Activated naive CD4-positive, alpha-beta T cell treated with anti-CD3 and anti-CD28 coated beads, Interleukin-2, amount 50 U/mL, for 72 hours (primary cell): Measurements from ENCODE around the gene MRNIP. TPM values are rescaled to one million over a fixed set of nuclear protein-coding genes. Genes with fewer than 3 reads are reported as not detected.

ENCODE experiments used
- ATAC-seq, 2 donors: fragments of 150-1000 bp; cut with Tn5 transposase; 2 replicates each; pipeline ENCODE4 v1.10.0; 2021; ENCODE audit warnings: mild to moderate bottlenecking in 2 of 2, moderate library complexity in 2 of 2
- DNase-seq, 2 donors: peaks; one replicate each; pipeline ENCODE4 v3.0.0; 2021 to 2022; ENCODE audit warnings: low spot score in 2 of 2
- H3K27ac Mint-ChIP-seq, 2 donors: one replicate each; pipeline ENCODE4 v1.8.0; 2022; ENCODE audit warnings: mild to moderate bottlenecking in 2 of 2, mixed read lengths in 2 of 2
- H3K36me3 Mint-ChIP-seq, 2 donors: one replicate each; pipeline ENCODE4 v1.8.0; 2022; ENCODE audit warnings: mixed read lengths in 2 of 2
- H3K9me3 Mint-ChIP-seq, 2 donors: one replicate each; pipeline ENCODE4 v1.8.0; 2022; ENCODE audit warnings: mixed read lengths in 2 of 2
- total RNA-seq, 2 donors: library from RNA; stranded (reverse); gene quantifications; one replicate each; pipeline ENCODE4 v1.2.3, GENCODE V29; 2022

The MRNIP gene
- total RNA-seq, 2 donors from 2014 or later, result 15.0 to 25.1 TPM

GRCh38 chr5:179867079-179867465, 8.5 kb upstream of the MRNIP start:
- Mint-ChIP-seq H3K27ac (peak overlapping the region; percentile 6 to 84), H3K9me3 (no peaks in the 10 kb centered on the region), H3K36me3 (peaks cover 8 to 29% of the 10 kb centered on the region in 2 donors)
- DNase-seq, result no peak
- ATAC-seq, result no peak

DNA sequence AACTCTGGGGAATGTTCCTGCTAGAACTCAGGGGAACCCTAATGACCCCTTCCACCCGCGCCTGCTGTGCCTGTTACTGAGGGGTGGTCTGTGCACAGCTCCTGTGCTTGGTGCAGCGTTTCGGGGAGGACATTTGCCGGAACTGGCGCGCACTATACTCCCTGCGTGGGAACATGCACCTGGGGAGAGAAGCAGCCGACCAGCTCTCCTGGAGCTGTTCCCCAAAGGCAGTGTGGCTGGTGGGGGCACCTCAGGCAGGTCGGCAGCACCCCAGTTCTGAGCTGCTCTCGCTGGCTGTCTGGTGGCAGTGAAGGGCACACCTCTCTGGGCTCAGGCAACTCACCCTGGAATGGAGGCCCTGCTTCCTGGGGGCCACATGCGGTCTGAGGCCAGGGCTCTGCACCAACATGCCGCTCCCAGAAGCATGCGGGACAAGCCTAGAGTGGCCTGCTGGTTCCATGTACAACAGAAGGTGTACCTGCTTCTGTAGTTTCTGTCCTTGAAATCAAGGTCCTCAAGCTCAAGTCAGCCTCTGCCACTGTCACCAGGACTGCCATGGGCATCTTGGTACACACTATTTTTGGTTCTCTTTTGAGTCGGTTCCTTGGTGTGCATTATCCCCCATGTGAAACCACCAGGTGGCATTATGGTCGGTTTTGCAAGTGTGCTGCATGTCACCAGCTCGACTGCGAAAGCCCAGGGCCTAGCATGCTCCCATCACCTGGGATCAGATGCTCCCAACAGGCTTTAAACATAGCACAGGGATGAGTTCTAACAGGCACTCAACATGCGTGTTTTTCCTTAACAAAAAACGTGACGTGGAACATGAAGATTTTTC, 7.8 kb upstream of the MRNIP start:
- Mint-ChIP-seq H3K36me3 (peaks cover 8 to 29% of the 10 kb centered on the region in 2 donors), H3K27ac (peak overlapping the region; percentile 12 to 33), H3K9me3 (no peaks in the 10 kb centered on the region)
- DNase-seq (peak in 1 of 2 donors; percentile 38), ATAC-seq (peak; percentile 55 to 72)

DNA sequence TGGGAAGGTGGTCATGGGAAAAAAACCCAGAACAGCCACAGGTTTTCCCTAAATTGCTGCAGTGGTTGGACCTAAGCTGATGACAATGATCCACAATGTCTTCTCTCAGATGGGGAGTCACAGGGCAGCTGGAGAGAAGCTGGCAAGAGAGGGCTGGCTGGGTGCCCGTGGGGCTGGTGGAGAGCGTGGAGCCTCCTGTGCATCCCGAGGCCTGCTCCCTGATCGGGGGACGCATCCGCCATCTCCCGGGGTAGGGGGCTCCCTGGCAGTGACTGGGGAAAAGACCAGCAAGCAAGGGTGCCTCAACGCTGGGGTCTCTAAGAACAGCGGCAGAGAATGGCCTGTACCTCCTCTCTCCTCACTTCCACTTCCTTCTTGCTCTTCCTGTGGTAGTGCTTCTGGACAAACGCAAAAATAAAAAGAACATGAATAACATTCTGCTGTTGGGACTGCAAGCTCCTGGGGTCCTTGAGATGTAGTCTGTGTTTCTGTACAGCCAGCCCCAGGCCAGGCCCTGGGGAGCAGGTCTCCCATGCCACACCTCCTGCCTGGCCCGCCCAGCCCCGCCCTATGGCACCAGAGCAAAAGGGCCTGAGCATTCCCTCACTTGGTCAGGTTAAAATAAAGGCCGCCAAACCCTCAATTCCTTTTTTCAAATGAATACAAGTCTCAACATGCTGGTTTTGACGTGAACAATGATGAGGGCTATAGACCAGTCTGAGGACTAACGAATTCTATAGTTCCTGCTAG, 7.0 kb upstream of the MRNIP start:
- Mint-ChIP-seq H3K9me3 (no peaks in the 10 kb centered on the region), H3K27ac (peak overlapping the region in 1 of 2 donors; percentile 65), H3K36me3 (peaks cover 8 to 29% of the 10 kb centered on the region in 2 donors)
- ATAC-seq (no peak), DNase-seq (no peak)

GRCh38 chr5:179864686-179865085, 6.1 kb upstream of the MRNIP start:
- peaks cover 8 to 29% of the 10 kb centered on the region in 2 donors for H3K36me3 Mint-ChIP-seq
- no peak for ATAC-seq
- no peak overlapping the region for H3K27ac Mint-ChIP-seq
- no peak for DNase-seq
- no peaks in the 10 kb centered on the region for H3K9me3 Mint-ChIP-seq

DNA sequence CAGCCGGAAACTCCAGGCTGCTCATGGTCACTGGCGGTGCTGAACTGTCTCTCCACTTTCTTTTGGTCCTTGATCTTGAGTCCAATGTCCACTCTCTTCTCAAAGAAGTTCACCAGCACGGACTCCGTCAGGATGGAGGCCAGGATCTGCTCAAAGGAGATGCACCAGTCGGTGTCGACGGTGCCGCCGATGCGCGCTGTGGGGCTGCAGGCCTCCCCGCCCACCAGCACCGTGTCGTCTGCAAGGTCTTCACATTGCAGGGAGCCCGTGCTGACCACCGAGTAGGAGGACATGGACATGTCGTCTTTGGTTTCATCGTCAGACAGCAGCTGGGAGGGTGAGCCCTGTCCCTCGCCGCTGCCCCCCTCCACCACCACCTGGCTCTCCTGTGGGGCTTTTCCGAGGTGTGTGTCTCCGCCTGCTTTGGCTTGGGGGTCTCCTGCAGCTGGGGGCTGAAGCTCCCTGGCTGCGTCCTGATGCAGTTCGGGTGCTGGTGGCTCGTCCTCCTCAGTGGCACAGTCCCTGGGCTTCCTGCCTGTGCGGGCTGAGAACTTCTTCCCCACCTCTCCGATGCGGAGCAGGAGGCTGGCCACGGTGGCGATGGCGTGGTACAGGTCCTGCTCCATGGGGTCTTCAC, 5.0 kb upstream of the MRNIP start:
- Mint-ChIP-seq H3K9me3 (no peaks in the 10 kb centered on the region), H3K27ac (no peak overlapping the region), H3K36me3 (peaks cover 8 to 28% of the 10 kb centered on the region in 2 donors)
- ATAC-seq (no peak), DNase-seq (no peak)

DNA sequence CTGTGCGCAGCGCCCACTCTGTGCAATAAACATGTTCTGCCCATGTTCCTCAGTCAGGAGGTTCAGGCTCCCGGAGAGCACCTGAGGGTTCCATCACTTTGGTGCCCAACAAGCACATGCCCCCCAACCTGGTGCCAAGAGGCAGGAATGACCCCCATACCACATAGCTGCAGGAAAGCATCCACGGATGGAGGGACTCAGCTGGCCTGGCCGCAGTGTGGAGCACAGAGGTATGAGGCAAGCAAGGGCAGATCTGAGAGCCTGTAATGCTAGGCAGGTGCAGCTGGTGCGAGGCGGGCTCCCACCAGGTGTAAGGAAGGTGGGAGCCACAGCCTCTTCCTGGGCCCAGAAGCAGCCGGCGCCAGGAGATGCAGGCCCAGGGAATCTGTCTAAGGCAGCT, 4.3 kb upstream of the MRNIP start:
- DNase-seq (no peak), ATAC-seq (no peak)
- no peaks in the 10 kb centered on the region for H3K9me3 Mint-ChIP-seq
- peaks cover 8 to 23% of the 10 kb centered on the region in 2 donors for H3K36me3 Mint-ChIP-seq
- peak overlapping the region in 1 of 2 donors; percentile 57 for H3K27ac Mint-ChIP-seq

DNA sequence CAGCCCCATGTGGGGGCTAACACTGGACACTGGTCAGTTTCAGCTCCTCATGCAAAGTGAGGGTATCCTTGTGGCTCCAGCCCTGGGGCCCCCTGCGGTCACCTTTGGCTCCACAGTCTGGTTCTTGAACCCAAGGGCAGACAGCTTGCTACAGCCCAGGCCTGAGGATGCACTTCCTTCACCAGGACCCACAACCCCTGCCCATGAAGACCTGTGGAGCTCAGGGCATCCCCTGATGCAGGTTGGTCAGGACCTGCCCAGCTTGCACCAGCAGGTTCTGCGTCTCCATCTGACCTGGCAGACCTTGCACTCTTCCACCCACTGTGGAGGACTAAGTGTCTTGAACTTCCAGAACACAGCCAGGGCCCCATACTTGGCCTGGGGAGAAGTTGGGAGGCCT, 3.7 kb upstream of the MRNIP start:
- DNase-seq (no peak), ATAC-seq (no peak)
- H3K27ac Mint-ChIP-seq, result no peak overlapping the region
- H3K9me3 Mint-ChIP-seq, result no peaks in the 10 kb centered on the region
- H3K36me3 Mint-ChIP-seq, result peaks cover 8 to 23% of the 10 kb centered on the region in 2 donors

DNA sequence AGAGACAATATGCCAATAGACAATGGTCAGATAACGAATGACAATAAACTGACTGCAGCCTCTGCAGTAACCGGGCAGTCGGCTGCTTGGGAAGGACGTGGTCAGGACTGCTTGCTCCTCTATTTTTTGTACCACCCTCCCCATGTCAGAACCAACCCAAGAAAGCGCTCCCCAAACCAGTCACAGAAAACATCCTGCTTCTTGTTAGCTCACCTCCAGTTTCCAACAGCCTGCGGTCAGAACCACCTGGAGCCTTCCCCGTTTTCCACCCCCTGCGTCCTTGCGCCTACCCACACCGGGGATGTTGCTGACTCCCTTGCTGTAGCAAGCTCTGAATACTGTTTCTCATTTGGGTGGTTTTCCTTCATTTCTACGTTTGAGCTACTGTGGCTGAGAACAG, 1.7 kb upstream of the MRNIP start:
- DNase-seq (no peak), ATAC-seq (no peak)
- Mint-ChIP-seq H3K36me3 (peaks cover 8 to 22% of the 10 kb centered on the region in 2 donors), H3K27ac (no peak overlapping the region), H3K9me3 (no peaks in the 10 kb centered on the region)

- peak; percentile 56 to 67 for ATAC-seq
- Mint-ChIP-seq H3K27ac (peak overlapping the region; percentile 79 to 81), H3K36me3 (peaks cover 8 to 10% of the 10 kb centered on the region in 2 donors), H3K9me3 (no peaks in the 10 kb centered on the region)
- DNase-seq, result peak in 1 of 2 donors; percentile 60
Observed at GRCh38 chr5:179858241-179858585, 404 bp downstream of the MRNIP start.

DNA sequence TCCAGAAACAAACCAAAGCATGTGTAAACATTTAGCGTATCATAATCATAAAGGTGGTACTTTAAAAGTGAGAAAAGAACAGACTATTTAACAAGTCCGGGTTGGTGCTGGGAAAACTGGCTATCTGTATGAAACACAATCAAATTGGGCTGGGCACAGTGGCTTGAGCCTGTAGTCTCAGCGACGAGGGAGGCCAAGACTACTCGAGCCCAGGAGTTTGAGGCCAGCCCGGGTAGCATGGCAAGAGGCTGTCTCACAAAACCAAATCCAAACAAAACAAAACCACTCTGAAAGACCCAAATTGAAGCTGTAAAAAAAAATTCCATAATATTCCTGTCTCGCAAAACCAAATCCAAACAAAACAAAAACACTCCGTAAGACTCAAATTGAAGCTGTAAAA, 4.3 kb downstream of the MRNIP start:
- DNase-seq (no peak), ATAC-seq (no peak)
- no peak overlapping the region for H3K27ac Mint-ChIP-seq
- H3K9me3 Mint-ChIP-seq, result no peaks in the 10 kb centered on the region
- no peaks in the 10 kb centered on the region for H3K36me3 Mint-ChIP-seq

DNA sequence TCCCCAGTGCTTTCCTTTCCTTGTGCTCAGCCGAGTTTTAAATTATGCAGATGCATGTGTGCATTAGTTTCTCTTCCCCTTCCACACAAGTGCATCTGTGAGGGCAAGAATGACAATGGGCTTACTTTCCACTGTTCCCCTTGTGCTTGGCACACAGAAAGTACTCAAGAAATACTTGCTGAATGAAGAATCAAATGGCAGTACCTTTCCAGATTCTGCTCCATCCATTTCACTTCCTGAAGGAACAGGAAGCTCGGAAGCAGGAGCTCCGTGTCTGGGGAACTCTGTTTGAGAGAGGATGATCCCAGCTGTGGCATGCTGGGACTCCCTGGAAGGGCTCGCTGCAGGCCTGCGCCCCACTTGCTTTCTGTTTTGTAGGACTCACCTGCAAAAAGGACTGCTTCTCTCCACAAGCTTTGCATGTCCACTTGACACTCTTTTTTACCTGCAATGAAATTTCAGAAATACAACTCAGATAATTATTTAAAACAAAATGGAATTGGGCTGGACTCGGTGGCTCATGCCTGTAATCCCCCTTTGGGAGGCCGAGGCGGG, 5.5 kb downstream of the MRNIP start:
- Mint-ChIP-seq H3K9me3 (no peaks in the 10 kb centered on the region), H3K27ac (no peak overlapping the region), H3K36me3 (no peaks in the 10 kb centered on the region)
- DNase-seq (no peak), ATAC-seq (no peak)

DNA sequence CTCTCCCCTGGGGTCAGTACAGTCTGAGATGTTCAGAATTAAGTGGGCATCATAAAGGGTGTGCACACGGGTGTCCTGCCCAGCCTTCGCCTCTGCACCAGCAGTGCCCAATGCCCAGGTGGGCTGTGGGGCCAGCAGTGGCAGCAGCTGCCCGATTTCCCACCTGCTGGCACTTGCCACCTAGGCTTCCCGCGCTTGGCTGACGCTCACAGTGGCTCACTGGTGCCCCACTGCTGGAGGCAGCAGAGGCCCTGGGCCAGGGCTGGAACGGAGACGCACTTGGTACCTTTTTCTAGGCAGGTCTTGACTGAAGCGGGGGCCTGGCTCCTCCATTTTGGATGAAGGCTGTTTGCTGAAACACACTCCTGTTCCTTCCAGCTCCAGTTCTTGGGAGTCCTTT, 17.0 kb downstream of the MRNIP start:
- Mint-ChIP-seq H3K9me3 (peaks cover 0 to 5% of the 10 kb centered on the region in 2 donors), H3K27ac (peak overlapping the region in 1 of 2 donors; percentile 68), H3K36me3 (peaks cover 14 to 22% of the 10 kb centered on the region in 2 donors)
- ATAC-seq (no peak), DNase-seq (no peak)

- peaks cover 0 to 5% of the 10 kb centered on the region in 2 donors for H3K9me3 Mint-ChIP-seq
- peaks cover 22% of the 10 kb centered on the region in 2 donors for H3K36me3 Mint-ChIP-seq
- H3K27ac Mint-ChIP-seq, result peak overlapping the region in 1 of 2 donors; percentile 84
- no peak for ATAC-seq
- no peak for DNase-seq
Observed at GRCh38 chr5:179840766-179841165, 17.9 kb downstream of the MRNIP start.

DNA sequence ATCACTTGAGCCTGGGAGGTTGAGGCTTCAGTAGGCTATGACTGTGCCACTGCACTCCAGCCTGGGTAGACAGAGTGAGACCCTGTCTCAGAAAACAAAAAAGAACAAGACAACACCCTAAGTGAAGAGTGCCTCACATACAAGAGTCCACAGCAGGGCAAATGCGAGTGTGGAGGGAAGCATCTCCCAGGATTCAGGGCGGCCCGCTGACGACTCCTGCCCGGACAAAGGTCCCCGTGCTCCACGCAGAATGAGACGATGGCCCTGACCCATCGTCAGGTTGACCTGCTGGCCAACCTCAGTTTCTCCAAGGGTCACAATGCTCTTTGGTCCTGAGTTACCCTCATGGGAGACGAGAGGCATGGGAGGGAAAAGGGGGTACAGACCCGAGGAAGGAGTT, 18.3 kb downstream of the MRNIP start:
- peaks cover 22 to 25% of the 10 kb centered on the region in 2 donors for H3K36me3 Mint-ChIP-seq
- ATAC-seq, result no peak
- peak overlapping the region; percentile 65 to 84 for H3K27ac Mint-ChIP-seq

DNA sequence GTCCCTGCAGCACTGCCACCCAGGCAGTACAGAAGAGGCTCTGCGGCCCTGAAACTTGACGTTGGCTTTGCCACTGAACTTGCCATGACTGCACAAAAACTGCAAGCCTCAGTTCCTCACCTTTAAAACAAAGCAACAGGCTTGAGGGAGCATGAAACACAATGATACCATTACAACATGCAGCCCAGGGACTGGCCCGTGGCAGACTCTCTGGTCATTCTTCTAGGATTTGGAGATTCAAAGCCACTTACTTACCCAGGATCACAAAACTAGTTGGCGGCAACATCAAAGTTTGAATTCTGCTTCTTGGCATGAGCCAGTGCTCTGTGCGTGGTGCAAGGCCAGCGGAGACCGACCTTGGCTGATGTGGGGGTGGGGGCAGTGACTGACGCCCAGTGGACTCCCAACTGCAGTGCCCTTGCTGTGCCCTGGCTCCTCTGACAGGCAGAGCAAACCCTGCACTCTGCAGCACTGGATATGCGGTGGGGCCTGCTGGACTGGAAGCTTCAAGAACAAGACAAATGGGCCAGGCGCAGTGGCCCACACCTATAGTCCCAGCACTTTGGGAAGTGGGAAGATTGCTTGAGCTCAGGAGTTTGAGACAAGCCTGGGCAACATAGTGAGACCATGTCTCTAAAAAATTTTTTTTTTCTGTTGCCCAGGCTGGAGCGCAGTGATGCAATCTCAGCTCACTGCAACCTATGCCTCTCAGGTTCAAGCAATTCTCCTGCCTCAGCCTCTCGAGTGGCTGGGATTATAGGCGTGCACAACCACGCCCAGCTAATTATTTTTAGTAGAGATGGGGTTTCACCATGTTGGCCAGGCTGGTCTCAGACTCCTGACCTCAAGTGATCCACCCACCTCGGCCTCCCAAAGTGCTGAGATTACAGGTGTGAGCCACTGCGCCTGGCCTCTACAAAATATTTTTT, 19.0 kb downstream of the MRNIP start:
- DNase-seq (no peak), ATAC-seq (no peak)
- Mint-ChIP-seq H3K9me3 (no peaks in the 10 kb centered on the region), H3K36me3 (peaks cover 16 to 21% of the 10 kb centered on the region in 2 donors), H3K27ac (peak overlapping the region; percentile 44 to 84)

More for the DNA sequence above, 18.3 kb downstream of the MRNIP start:
- DNase-seq, result no peak
- peaks cover 0 to 5% of the 10 kb centered on the region in 2 donors for H3K9me3 Mint-ChIP-seq
